GM18526 (cell line): ENCODE measurements around the gene NLRX1.

Source experiments
- POLR2A ChIP-seq: IDR thresholded peaks from 3 replicates; pipeline ENCODE4 v1.6.1; 2011; ENCODE audit not compliant: insufficient read length; ENCODE audit errors: extremely low read depth

The NLRX1 gene

DNA sequence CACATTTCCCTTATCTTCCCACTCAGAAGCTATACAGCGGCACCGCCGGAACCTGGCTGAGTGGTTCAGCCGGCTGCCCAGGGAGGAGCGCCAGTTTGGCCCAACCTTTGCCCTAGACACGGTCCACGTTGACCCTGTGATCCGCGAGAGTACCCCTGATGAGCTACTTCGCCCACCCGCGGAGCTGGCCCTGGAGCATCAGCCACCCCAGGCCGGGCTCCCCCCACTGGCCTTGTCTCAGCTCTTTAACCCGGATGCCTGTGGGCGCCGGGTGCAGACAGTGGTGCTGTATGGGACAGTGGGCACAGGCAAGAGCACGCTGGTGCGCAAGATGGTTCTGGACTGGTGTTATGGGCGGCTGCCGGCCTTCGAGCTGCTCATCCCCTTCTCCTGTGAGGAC is 4.9 kb downstream of the NLRX1 start:
- TF ChIP-seq POLR2A, result no peak

DNA sequence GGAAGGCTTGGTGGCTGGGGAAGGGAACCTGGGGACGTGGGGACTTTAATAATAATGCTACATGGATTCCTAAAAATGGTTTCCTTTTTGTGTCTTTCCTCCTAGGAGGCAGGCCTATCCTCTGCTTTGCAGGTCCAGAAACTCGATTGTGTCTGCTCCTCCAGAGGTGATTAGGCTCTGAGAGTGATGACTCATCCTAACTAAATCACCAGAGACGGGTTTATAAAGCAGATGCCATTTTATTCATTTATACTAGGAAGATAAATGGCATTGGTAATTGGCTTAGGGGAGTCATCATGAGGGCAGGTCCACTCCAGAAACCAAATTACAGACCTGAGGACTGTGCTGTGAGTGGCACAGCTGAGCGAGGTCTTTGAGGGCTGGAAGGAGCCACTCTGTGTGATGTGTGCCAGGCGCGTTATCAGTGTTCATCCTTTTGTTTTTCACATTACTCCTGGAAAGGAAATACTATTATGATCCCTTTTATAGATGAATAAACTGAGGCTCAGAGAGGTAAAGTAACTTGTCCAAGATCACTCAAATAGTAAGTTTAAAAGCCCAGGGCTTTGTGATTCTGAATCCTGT is 7.1 kb downstream of the NLRX1 start:
- TF ChIP-seq POLR2A, result no peak

DNA sequence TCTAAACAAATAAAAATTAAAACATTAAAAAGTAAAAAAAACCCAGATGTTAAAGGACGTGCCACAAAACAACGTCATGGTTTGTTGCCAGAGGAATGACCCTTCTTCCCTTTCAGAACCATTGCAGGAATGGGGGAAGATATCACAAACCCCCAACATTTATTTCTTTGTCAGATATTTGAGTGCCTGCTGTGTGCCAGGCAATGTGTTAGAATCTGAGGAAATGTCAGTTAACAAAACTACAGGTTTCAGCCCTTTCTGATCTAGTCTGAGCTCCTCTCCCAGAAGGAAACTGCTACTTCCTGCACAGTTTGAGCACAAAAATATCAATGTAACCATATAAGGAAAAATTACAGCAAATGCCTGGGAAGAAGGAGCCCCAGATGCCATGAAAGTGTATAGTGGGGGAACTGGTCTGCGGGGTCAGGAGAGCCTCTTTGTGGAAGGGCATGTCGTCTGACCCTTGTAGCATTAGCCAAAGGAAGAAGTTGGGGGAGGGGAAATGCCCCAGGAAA is 9.7 kb downstream of the NLRX1 start:
- TF ChIP-seq POLR2A, result no peak

GRCh38 chr11:119179342-119179741 is 10.8 kb downstream of the NLRX1 start:
- TF ChIP-seq POLR2A, result no peak

DNA sequence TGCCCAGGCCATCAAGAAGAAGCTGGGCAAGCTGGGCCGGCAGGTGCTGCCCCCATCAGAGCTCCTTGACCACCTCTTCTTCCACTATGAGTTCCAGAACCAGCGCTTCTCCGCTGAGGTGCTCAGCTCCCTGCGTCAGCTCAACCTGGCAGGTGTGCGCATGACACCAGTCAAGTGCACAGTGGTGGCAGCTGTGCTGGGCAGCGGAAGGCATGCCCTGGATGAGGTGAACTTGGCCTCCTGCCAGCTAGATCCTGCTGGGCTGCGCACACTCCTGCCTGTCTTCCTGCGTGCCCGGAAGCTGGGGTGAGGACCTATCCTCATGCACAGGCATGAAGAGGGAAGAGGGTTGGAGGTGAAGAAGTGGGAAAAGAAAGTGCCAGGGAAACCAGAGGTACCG is 11.5 kb downstream of the NLRX1 start:
- TF ChIP-seq POLR2A, result no peak

- no peak for TF ChIP-seq POLR2A
Observed at GRCh38 chr11:119180729-119181676, 12.5 kb downstream of the NLRX1 start.

DNA sequence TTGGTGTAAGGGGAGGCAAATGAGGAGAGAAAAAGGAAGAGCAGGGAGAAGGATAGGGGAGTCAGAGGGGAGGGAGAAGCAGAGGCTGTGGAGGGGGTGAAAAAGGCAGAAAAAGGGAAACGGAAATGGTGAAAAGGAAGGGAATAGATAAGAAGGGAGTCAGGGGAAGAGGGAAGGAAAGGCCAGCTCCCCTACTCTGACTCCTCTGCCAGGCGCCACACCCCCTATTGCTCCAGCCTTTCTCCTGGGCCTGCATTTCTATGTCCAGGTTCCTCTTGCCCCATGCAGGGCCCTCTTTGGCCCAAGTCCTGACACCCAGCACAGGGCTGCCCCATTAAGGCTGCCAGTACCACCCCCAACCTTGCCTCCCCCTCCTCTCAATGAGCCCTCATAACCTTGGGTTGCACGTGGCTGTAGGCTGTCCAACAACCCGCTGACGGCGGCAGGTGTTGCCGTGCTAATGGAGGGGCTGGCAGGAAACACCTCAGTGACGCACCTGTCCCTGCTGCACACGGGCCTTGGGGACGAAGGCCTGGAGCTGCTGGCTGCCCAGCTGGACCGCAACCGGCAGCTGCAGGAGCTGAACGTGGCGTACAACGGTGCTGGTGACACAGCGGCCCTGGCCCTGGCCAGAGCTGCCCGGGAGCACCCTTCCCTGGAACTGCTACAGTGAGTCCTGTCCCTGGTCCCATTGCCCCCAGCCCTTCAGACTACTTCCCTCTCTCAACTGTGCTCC is 13.3 kb downstream of the NLRX1 start:
- no peak for TF ChIP-seq POLR2A

DNA sequence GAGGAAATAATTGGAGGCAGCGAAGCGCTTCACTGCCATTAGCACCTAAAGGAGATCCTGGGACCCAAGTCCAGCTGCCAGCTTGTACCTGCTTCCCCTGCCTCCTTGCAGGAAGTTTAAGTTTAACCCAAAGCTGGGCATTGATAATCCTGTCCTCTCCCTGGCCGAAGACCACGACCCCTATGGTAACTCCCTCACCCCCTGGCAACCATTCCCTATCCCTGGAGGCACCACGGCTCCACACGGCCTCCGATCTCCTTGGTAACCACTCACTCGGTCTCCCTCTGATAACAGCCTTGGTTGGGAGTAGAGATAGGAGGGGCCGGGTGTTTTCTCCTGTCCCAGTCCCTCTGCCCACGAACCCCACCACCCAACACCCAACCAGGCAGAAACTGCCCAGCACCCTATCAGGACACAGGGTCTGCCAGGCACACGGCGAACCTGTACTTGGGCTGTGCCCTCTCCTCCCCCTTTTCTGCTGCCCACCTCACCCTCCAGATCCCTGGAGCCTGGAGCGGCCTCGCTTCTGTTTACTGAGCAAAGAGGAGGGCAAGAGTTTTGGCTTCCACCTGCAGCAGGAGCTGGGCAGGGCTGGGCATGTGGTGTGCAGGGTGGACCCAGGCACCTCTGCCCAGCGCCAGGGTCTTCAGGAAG is 17.6 kb downstream of the NLRX1 start:
- TF ChIP-seq POLR2A, result no peak

DNA sequence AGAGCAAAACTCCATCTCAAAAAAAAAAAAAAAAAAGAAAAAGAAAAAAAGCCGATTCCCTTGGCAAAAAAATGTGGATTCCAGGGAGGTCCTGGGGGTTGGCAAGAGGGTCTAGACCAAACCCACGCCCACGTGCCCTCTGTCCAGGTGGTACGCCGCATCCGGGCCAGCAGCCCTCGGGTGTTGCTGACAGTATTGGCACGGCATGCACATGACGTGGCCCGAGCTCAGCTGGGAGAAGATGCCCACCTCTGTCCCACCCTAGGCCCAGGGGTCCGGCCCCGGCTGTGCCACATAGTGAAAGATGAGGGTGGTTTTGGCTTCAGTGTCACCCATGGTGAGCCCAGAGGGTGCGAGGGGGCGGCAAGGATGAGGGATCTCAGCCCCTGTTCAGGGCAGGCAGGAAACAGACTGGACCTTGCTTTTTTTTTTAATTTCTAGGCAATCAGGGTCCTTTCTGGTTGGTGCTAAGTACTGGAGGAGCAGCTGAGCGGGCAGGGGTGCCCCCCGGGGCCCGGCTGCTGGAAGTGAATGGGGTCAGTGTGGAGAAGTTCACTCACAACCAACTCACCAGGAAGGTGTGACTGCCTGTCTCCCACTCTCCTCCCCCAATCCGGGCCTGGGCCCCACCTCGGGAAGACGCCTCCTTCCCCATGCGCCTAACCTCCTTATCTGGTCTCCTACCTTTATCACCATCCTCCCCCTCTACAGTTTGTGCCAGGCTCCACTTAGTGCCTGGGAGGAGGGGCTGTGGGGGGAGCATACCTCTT is 18.8 kb downstream of the NLRX1 start:
- no peak for TF ChIP-seq POLR2A

- TF ChIP-seq POLR2A, result no peak
Observed at GRCh38 chr11:119188067-119188466, 19.5 kb downstream of the NLRX1 start.

GRCh38 chr11:119188887-119189286 is 20.4 kb downstream of the NLRX1 start:
- no peak for TF ChIP-seq POLR2A

DNA sequence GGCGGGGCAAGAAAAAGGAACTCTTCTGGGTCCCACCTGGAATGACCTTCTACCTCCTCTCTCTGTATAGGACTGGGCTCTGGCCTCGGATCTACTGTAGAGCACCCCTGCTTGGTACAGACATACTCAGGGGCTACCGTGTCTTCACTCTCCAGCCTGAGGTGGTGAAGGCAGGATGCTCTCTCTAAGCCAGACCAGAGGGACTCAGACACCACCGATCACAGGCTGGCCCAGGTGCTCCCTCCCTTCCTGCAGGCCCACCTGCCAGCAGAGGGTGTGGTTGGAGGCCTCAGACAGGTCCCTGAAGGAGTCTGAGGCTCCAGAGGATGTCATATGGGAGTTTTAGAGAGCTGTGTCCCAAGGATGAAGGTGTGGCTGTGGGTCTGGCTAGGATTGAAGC is 20.9 kb downstream of the NLRX1 start:
- no peak for TF ChIP-seq POLR2A

- TF ChIP-seq POLR2A, result no peak
Observed at GRCh38 chr11:119190531-119190930, 22.0 kb downstream of the NLRX1 start.

GRCh38 chr11:119192111-119192510 is 23.6 kb downstream of the NLRX1 start:
- TF ChIP-seq POLR2A, result no peak

GRCh38 chr11:119193001-119193400 is 24.5 kb downstream of the NLRX1 start:
- TF ChIP-seq POLR2A, result no peak

DNA sequence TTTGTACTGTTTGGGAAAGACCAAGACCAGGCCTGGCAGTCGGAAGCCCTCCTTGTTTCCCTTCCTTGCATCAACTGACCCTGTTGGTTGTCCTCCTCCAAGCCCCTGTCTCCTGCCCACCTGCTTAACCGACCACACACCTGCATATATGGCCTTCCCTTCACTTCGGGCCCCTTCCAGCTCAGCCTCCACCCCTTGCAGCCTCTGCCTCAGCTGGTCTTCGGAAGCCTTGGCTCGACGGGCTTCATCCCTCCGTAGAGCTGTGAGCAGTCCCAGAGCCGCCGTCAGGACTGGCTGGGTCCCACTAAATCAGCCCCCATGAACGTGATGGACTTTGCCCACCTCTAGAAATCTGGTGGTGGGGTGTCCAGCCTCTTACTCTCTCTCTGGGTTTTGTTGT is 25.1 kb downstream of the NLRX1 start:
- no peak for TF ChIP-seq POLR2A
